RKO (cell line): ENCODE measurements around the gene ZC3HAV1.
"Not testable (repeated sequence)": the region's sequence is repeated elsewhere in the genome, so short reads cannot be mapped to it uniquely, and the experiment has no call there.

ENCODE experiments used
- DNase-seq: peaks from one replicate; pipeline ENCODE4 v3.0.0-alpha.2; 2016; ENCODE audit warnings: low spot score

The ZC3HAV1 gene

GRCh38 chr7:139112316-139112715 is 2.8 kb upstream of the ZC3HAV1 start:
- no peak for DNase-seq

- DNase-seq = no peak
Measured at GRCh38 chr7:139111811-139112301, 2.3 kb upstream of the ZC3HAV1 start.

- no peak for DNase-seq
Measured at GRCh38 chr7:139111147-139111546, 1.6 kb upstream of the ZC3HAV1 start.

- no peak for DNase-seq
Measured at GRCh38 chr7:139109983-139110411, 477 bp upstream of the ZC3HAV1 start.

- DNase-seq = peak; percentile 60
Measured at GRCh38 chr7:139108266-139109187, 993 bp downstream of the ZC3HAV1 start.

- DNase-seq = peak; percentile 70
Measured at GRCh38 chr7:139106959-139107358, 2.6 kb downstream of the ZC3HAV1 start.

- not testable (repeated sequence) for DNase-seq
Measured at GRCh38 chr7:139106227-139106626, 3.3 kb downstream of the ZC3HAV1 start.

- no peak for DNase-seq
Measured at GRCh38 chr7:139105484-139105883, 4.0 kb downstream of the ZC3HAV1 start.

GRCh38 chr7:139104091-139104450 is 5.4 kb downstream of the ZC3HAV1 start:
- no peak for DNase-seq

- DNase-seq = no peak
Measured at GRCh38 chr7:139103057-139103815, 6.3 kb downstream of the ZC3HAV1 start.

GRCh38 chr7:139101637-139102158 is 7.8 kb downstream of the ZC3HAV1 start:
- not testable (repeated sequence) for DNase-seq

- DNase-seq = no peak
Measured at GRCh38 chr7:139099172-139099947, 10.2 kb downstream of the ZC3HAV1 start.

- no peak for DNase-seq
Measured at GRCh38 chr7:139095194-139095659, 14.3 kb downstream of the ZC3HAV1 start.

GRCh38 chr7:139094596-139094995 is 14.9 kb downstream of the ZC3HAV1 start:
- DNase-seq = no peak

- DNase-seq = no peak
Measured at GRCh38 chr7:139094030-139094429, 15.5 kb downstream of the ZC3HAV1 start.

GRCh38 chr7:139093512-139093911 is 16.0 kb downstream of the ZC3HAV1 start:
- DNase-seq = not testable (repeated sequence)

GRCh38 chr7:139092090-139092796 is 17.3 kb downstream of the ZC3HAV1 start:
- DNase-seq = no peak

- DNase-seq = no peak
Measured at GRCh38 chr7:139091677-139091996, 17.9 kb downstream of the ZC3HAV1 start.

GRCh38 chr7:139089118-139089517 is 20.4 kb downstream of the ZC3HAV1 start:
- DNase-seq = no peak

- DNase-seq = no peak
Measured at GRCh38 chr7:139088268-139088667, 21.3 kb downstream of the ZC3HAV1 start.

- no peak for DNase-seq
Measured at GRCh38 chr7:139087212-139087611, 22.3 kb downstream of the ZC3HAV1 start.
